HepG2 (cell line): ENCODE data around the gene TMEM145. TPM values are rescaled to one million over a fixed set of nuclear protein-coding genes. Genes with fewer than 3 reads are reported as not detected.
"Not testable (repeated sequence)": the region's sequence is repeated elsewhere in the genome, so short reads cannot be mapped to it uniquely, and the experiment has no call there.

Source experiments
- ATAC-seq: fragments of 200-7000 bp; cut with Tn5 transposase; 3 replicates; pipeline ENCODE4 v1.9.1; 2020; ENCODE audit warnings: mild to moderate bottlenecking, moderate library complexity
- BruUV-seq: library from RNA; stranded (reverse); fragments of 400-500 nt; replicated peaks from 2 replicates; lab custom pipeline; 2021; lab: Mats Ljungman, UMichigan
- CTCF ChIA-PET: fragments of 300-600 bp; formaldehyde crosslinking; extraction: SDS; loops from one replicate; lab custom pipeline; 2021; ENCODE audit warnings: low total read pairs, inconsistent platforms, low intra/inter-chr PET ratio; lab: Yijun Ruan, JAX
- POLR2A ChIA-PET: fragments of 350-600 bp; sonication (Branson Sonifier 250); formaldehyde crosslinking; loops from one replicate; lab custom pipeline; 2020; ENCODE audit warnings: antibody characterized with exemption, inconsistent platforms; lab: Yijun Ruan, JAX
- DNase-seq: peaks from one replicate; pipeline ENCODE4 v3.0.0-alpha.2; 2015; ENCODE audit warnings: low spot score
- FAIRE-seq: peaks from 3 replicates; lab custom pipeline; 2011; peaks lifted over from hg19 to GRCh38; lab: Jason Lieb, UNC
- H2AFZ ChIP-seq: one replicate; pipeline ENCODE4 v1.6.1; 2011; ENCODE audit warnings: low read length, inconsistent platforms
- H3K27ac ChIP-seq: fragments of 300-600 bp; 3 replicates; pipeline ENCODE4 v1.8.0; 2011; ENCODE audit warnings: mixed run types, mild to moderate bottlenecking, mixed read lengths, low read length, inconsistent platforms; ENCODE audit not compliant: insufficient read depth; ENCODE audit errors: extremely low read length
- H3K27me3 ChIP-seq, 2 experiments: fragments of 200-600 bp in 1 of 2; 2 replicates in 1 of 2; 3 replicates in 1 of 2; pipeline versions ENCODE4 v1.6.0 to v1.8.0; 2011; ENCODE audit warnings: low read length in 2 of 2, mild to moderate bottlenecking in 2 of 2, moderate library complexity in 2 of 2, inconsistent platforms in 1 of 2; ENCODE audit not compliant: insufficient read depth in 2 of 2, control insufficient read depth in 1 of 2
- H3K36me3 ChIP-seq, 2 experiments: fragments of 200-600 bp in 1 of 2; replicated peaks in 1 of 2; 2 replicates in 1 of 2; 3 replicates in 1 of 2; pipeline versions ENCODE4 v1.5.1 to v1.8.0; 2011; ENCODE audit warnings: low read length in 2 of 2, inconsistent platforms in 1 of 2; ENCODE audit not compliant: insufficient read depth in 2 of 2, control insufficient read depth in 1 of 2
- H3K4me1 ChIP-seq: 2 replicates; pipeline ENCODE4 v1.5.1; 2012; ENCODE audit warnings: low read length, inconsistent platforms; ENCODE audit not compliant: insufficient read depth
- H3K4me2 ChIP-seq: 2 replicates; pipeline ENCODE4 v1.6.0; 2011; ENCODE audit warnings: low read depth, low read length, inconsistent platforms
- H3K4me3 ChIP-seq, 3 experiments: fragments of 200-600 bp in 1 of 3; sonication (generic), shearing (Covaris generic) in 1 of 3; replicated peaks in 1 of 3; 2 replicates each; pipeline ENCODE4 v1.5.1; 2011 to 2016; ENCODE audit warnings: low read length in 3 of 3, inconsistent platforms in 2 of 3, low read depth in 2 of 3, mild to moderate bottlenecking in 2 of 3, control low read depth in 1 of 3, mixed read lengths in 1 of 3; ENCODE audit not compliant: insufficient read depth in 1 of 3
- H3K79me2 ChIP-seq: one replicate; pipeline ENCODE4 v1.6.1; 2011; ENCODE audit warnings: low read length, inconsistent platforms; ENCODE audit not compliant: insufficient read depth
- H3K9ac ChIP-seq: 2 replicates; pipeline ENCODE4 v1.6.0; 2011; ENCODE audit warnings: mild to moderate bottlenecking, low read depth, low read length, inconsistent platforms; ENCODE audit not compliant: insufficient read depth
- H3K9me3 ChIP-seq: 2 replicates; pipeline ENCODE4 v1.5.1; 2012; ENCODE audit warnings: mild to moderate bottlenecking, low read length
- H4K20me1 ChIP-seq: 2 replicates; pipeline ENCODE4 v1.6.0; 2011; ENCODE audit warnings: inconsistent platforms, mild to moderate bottlenecking, low read length, moderate library complexity; ENCODE audit not compliant: insufficient read depth
- CEBPB ChIP-seq: IDR thresholded peaks from 2 replicates; pipeline ENCODE4 v1.6.1; 2011; ENCODE audit warnings: low read depth, low read length, improper control_type of control experiment, borderline replicate concordance
- CEBPG ChIP-seq: IDR thresholded peaks from 2 replicates; pipeline ENCODE4 v1.6.1; 2016
- FIP1L1 ChIP-seq: fragments of 200-400 bp; formaldehyde crosslinking; IDR thresholded peaks from 2 replicates; pipeline ENCODE4 v1.6.1; 2018; ENCODE audit warnings: low read depth, mild to moderate bottlenecking, low read length, moderate library complexity, borderline replicate concordance; ENCODE audit not compliant: insufficient read depth
- KDM4B ChIP-seq: sonication (generic); formaldehyde crosslinking; IDR thresholded peaks from 2 replicates; pipeline ENCODE4 v1.4.0; 2020; ENCODE audit warnings: missing genetic modification reagents
- ZNF136 ChIP-seq: sonication (generic); formaldehyde crosslinking; IDR thresholded peaks from 2 replicates; pipeline ENCODE4 v1.8.1; 2022; ENCODE audit warnings: low read depth, mild to moderate bottlenecking, moderate library complexity, missing genetic modification reagents
- ZNF317 ChIP-seq: sonication (generic); formaldehyde crosslinking; IDR thresholded peaks from 2 replicates; pipeline ENCODE4 v1.5.0; 2020; ENCODE audit warnings: mild to moderate bottlenecking, missing genetic modification reagents
- ZNF337 ChIP-seq: sonication (generic); formaldehyde crosslinking; IDR thresholded peaks from 2 replicates; pipeline ENCODE4 v1.5.1; 2020; ENCODE audit warnings: missing genetic modification reagents, low read depth, mild to moderate bottlenecking, borderline replicate concordance
- ZNF552 ChIP-seq: sonication (generic); formaldehyde crosslinking; IDR thresholded peaks from 2 replicates; pipeline ENCODE4 v1.9.0; 2022; ENCODE audit warnings: missing genetic modification reagents, mild to moderate bottlenecking, borderline replicate concordance
- ZNF737 ChIP-seq: sonication (generic); formaldehyde crosslinking; IDR thresholded peaks from 2 replicates; pipeline ENCODE4 v1.5.0; 2020; ENCODE audit warnings: missing genetic modification reagents, mild to moderate bottlenecking, borderline replicate concordance
- ZNF75D ChIP-seq: sonication (generic); formaldehyde crosslinking; IDR thresholded peaks from 2 replicates; pipeline ENCODE4 v1.8.1; 2023; ENCODE audit warnings: missing genetic modification reagents, mild to moderate bottlenecking, borderline replicate concordance
- WGBS: methylation state at CpG from one replicate; pipeline ENCODE4 v1.1.6; 2017; ENCODE audit warnings: low lambda C conversion rate; 5-methylcytosine and 5-hydroxymethylcytosine counted together
- in situ Hi-C: cut with HindIII; loops from 2 replicates; pipeline ENCODE4 v1.10.0; 2017; ENCODE audit warnings: low pct_unique_long_range_greater_than_20kb; ENCODE audit not compliant: extremely low pct_ligation_motif_present
- intact Hi-C: fragments of 100-400 bp; cut with micrococcal nuclease; formaldehyde crosslinking; loops from one replicate; pipeline ENCODE4 v1.10.0; 2022; ENCODE audit not compliant: unreplicated experiment
- polyA plus RNA-seq, 8 experiments: library from polyadenylated mRNA; depleted of rRNA in 3 of 8; stranded (reverse) in 7 of 8; unstranded in 1 of 8; fragments of >200 nt; fragmentation: Illumina TruSeq in 4 of 8; extraction: Trizol in 4 of 8; gene quantifications; 2 replicates each; pipeline versions ENCODE4 v1.2.1 to v1.2.3, GENCODE V29; 2011 to 2016; ENCODE audit warnings: low read depth in 4 of 8, missing spikeins in 1 of 8, mixed read lengths in 1 of 8; ENCODE audit not compliant: insufficient read depth in 1 of 8
- total RNA-seq, 5 experiments: library from RNA; depleted of rRNA; stranded (reverse); fragments of >200 nt; fragmentation: Illumina TruSeq; extraction: Trizol; gene quantifications; 2 replicates each; pipeline ENCODE4 v1.2.3, GENCODE V29; 2016; ENCODE audit warnings: low read depth in 1 of 5
- TF ChIP-seq, protein P1 (sequence below): sonication (generic); formaldehyde crosslinking; IDR thresholded peaks from 2 replicates; pipeline ENCODE4 v1.4.0; 2020; ENCODE audit warnings: missing genetic modification reagents
- TF ChIP-seq, protein P2 (sequence below): sonication (generic); formaldehyde crosslinking; IDR thresholded peaks from 2 replicates; pipeline ENCODE4 v1.5.1; 2020; ENCODE audit warnings: mild to moderate bottlenecking, missing genetic modification reagents, borderline replicate concordance

TMEM145 gene
- total and polyA plus RNA-seq, 2 of the 13 experiments (the other 11 are each of a cell fraction or from before 2014, with no cell fraction given) = 0.07 to 5.1 TPM

- BruUV-seq, FAIRE-seq, in situ Hi-C loops, ATAC-seq, DNase-seq, CTCF ChIA-PET, H2AFZ ChIP-seq, H3K27me3 ChIP-seq, H4K20me1 ChIP-seq, H3K9me3 ChIP-seq, intact Hi-C loops, H3K36me3 ChIP-seq, H3K27ac ChIP-seq: not testable (repeated sequence)
- POLR2A ChIA-PET = interaction anchor here (0.6 to 1.3 kb wide), 4 partner anchors 12 to 24 kb away, joined by 3 to 7 read pairs (median 3); partner anchors contain the start of gene GSK3A
- 62% methylated on average over 25 of the region's 25 CpGs for WGBS
- Histone ChIP-seq H3K9ac (peak overlapping the region; percentile 78), H3K4me2 (peak overlapping the region; percentile 99), H3K79me2 (peaks cover 19% of the 10 kb centered on the region), H3K4me3 (peak overlapping the region; percentile 51 to 81 (median 65); a peak in 4 of 6 replicates), H3K4me1 (peaks cover 29% of the 10 kb centered on the region)
- TF ChIP-seq CEBPB (peak; percentile 35; the same call in 1 of the 2 replicates), CEBPG (CRISPR knock-in tag) (0 out of 2 replicates have a peak, but pooled peaks have one; percentile 29)
Measured at GRCh38 chr19:42266928-42267603, 46.0 kb upstream of the TMEM145 start.

DNA sequence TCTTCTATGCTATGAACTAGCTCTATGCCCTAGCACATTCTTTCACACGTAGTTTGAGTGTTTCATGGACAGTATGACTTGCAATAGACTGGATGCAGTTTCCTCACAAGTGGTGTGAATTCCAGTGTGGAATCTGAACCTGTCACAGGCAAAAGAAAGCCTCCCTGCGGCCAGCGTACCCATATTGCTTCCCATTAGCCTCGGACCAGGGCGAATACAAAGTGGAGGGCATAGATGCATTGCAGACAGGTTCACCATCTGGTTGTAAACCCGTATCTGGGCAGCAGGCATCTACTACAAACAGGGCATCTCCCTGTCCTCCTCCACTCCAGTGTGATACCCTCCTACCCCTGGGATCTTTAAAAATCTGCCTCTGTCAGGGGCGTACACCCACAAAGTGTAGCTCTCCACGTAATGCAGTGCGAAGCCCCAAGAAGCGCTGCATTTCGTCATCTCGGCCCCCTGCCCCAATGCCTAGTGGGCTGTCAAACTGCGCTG lies 45.4 kb upstream of the TMEM145 start:
- Histone ChIP-seq H3K9ac (peak overlapping the region; percentile 78), H2AFZ (no peak overlapping the region), H3K4me3 (peak overlapping the region; percentile 51 to 81 (median 65)), H3K36me3 (peaks cover 0 to 5% of the 10 kb centered on the region in 2 experiments; a peak in 2 of 5 replicates), H3K9me3 (no peaks in the 10 kb centered on the region), H4K20me1 (no peaks in the 10 kb centered on the region), H3K4me2 (peak overlapping the region; percentile 99), H3K4me1 (peaks cover 29% of the 10 kb centered on the region), H3K27ac (peak overlapping the region; percentile 96), H3K27me3 (no peaks in the 10 kb centered on the region; a peak in 1 of 5 replicates), H3K79me2 (peaks cover 19% of the 10 kb centered on the region)
- ChIA-PET POLR2A (interaction anchor here (0.6 to 1.3 kb wide), 4 partner anchors 12 to 25 kb away, joined by 3 to 7 read pairs (median 3); partner anchors contain the start of gene GSK3A), CTCF (no interaction called here)
- no peak for DNase-seq
- 0% methylated on average over 2 of the region's 13 CpGs for WGBS
- no peak for FAIRE-seq
- ATAC-seq = no peak
- BruUV-seq = TSS peak; percentile 92
- intact Hi-C loops (loop anchor here (1.0 kb wide), 2 partner anchors 11 to 23 kb away; no protein-coding TSS in a partner anchor), in situ Hi-C loops (no loop called here)
- TF ChIP-seq ZNF552 (CRISPR knock-in tag) = no peak
- peak; percentile 12; the same call in 1 of the 2 replicates for TF ChIP-seq ZNF136 (CRISPR knock-in tag)
- TF ChIP-seq ZNF737 (CRISPR knock-in tag) = no peak
- no peak for TF ChIP-seq ZNF75D (CRISPR knock-in tag)
- no peak for TF ChIP-seq ZNF337 (CRISPR knock-in tag)
- no peak for TF ChIP-seq FIP1L1
- TF ChIP-seq, protein P1, sequence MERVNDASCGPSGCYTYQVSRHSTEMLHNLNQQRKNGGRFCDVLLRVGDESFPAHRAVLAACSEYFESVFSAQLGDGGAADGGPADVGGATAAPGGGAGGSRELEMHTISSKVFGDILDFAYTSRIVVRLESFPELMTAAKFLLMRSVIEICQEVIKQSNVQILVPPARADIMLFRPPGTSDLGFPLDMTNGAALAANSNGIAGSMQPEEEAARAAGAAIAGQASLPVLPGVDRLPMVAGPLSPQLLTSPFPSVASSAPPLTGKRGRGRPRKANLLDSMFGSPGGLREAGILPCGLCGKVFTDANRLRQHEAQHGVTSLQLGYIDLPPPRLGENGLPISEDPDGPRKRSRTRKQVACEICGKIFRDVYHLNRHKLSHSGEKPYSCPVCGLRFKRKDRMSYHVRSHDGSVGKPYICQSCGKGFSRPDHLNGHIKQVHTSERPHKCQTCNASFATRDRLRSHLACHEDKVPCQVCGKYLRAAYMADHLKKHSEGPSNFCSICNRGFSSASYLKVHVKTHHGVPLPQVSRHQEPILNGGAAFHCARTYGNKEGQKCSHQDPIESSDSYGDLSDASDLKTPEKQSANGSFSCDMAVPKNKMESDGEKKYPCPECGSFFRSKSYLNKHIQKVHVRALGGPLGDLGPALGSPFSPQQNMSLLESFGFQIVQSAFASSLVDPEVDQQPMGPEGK (CRISPR knock-in tag) = no peak
- TF ChIP-seq, protein P2, sequence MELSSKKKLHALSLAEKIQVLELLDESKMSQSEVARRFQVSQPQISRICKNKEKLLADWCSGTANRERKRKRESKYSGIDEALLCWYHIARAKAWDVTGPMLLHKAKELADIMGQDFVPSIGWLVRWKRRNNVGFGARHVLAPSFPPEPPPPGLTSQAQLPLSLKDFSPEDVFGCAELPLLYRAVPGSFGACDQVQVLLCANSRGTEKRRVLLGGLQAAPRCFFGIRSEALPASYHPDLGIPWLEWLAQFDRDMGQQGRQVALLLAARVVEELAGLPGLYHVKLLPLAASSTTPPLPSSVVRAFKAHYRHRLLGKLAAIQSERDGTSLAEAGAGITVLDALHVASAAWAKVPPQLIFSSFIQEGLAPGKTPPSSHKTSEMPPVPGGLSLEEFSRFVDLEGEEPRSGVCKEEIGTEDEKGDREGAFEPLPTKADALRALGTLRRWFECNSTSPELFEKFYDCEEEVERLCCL = 0 out of 2 replicates have a peak, but pooled peaks have one; percentile 46
- 0 out of 2 replicates have a peak, but pooled peaks have one; percentile 14 for TF ChIP-seq ZNF317 (CRISPR knock-in tag)
- no peak for TF ChIP-seq KDM4B
